ENCODE results near the gene APOD. TPM values are rescaled to one million over a fixed set of nuclear protein-coding genes. Genes with fewer than 3 reads are reported as not detected.
"Not testable (repeated sequence)": the region's sequence is repeated elsewhere in the genome, so short reads cannot be mapped to it uniquely, and the experiment has no call there.

The APOD gene
- total RNA-seq, 2 donors from 2014 or later, result 343 to 463 TPM

GRCh38 chr3:195609229-195609628 is 25.5 kb upstream of the APOD start:
- 69 to 72% methylated on average over 3 of the region's 3 CpGs for WGBS, 2 donors
- no peak for DNase-seq

GRCh38 chr3:195601785-195602184 is 18.0 kb upstream of the APOD start:
- H3K27ac ChIP-seq; DNase-seq; ATAC-seq; H3K36me3 ChIP-seq (replicated peaks in 1 of 2; ENCODE audit: insufficient read depth in 1 of 2, low read depth in 2 of 2); H3K9me3 ChIP-seq; intact Hi-C loops (cut with DNase I); H3K27me3 ChIP-seq; H3K4me1 ChIP-seq; H3K4me3 ChIP-seq: not testable (repeated sequence)
- WGBS, 2 donors, result 52 to 73% methylated on average over 2 of the region's 2 CpGs

More at GRCh38 chr3:195609229-195609628, 25.5 kb upstream of the APOD start:
- H3K27me3 ChIP-seq, result no peaks in the 10 kb centered on the region
- ATAC-seq, result no peak
- no peak overlapping the region for H3K4me3 ChIP-seq
- no peaks in the 10 kb centered on the region for H3K36me3 ChIP-seq (replicated peaks in 1 of 2; ENCODE audit: insufficient read depth in 1 of 2, low read depth in 2 of 2)
- intact Hi-C loops (cut with DNase I), result no loop called here
- TF ChIP-seq POLR2A (IDR thresholded peaks at IDR 0.05) (no peak), CTCF (IDR thresholded peaks at IDR 0.05) (no peak)
- H3K4me1 ChIP-seq, result no peaks in the 10 kb centered on the region
- no peaks in the 10 kb centered on the region for H3K9me3 ChIP-seq
- no peak overlapping the region for H3K27ac ChIP-seq

GRCh38 chr3:195601382-195601781 is 17.6 kb upstream of the APOD start:
- no peak for TF ChIP-seq POLR2A (IDR thresholded peaks at IDR 0.05)
- TF ChIP-seq CTCF (IDR thresholded peaks at IDR 0.05), result no peak
- DNase-seq (no peak), ATAC-seq (no peak)
- Histone ChIP-seq H3K27me3 (no peaks in the 10 kb centered on the region), H3K4me3 (no peak overlapping the region), H3K4me1 (no peaks in the 10 kb centered on the region), H3K9me3 (no peaks in the 10 kb centered on the region), H3K36me3 (replicated peaks in 1 of 2; ENCODE audit: insufficient read depth in 1 of 2, low read depth in 2 of 2) (no peaks in the 10 kb centered on the region), H3K27ac (no peak overlapping the region)
- 83 to 84% methylated on average over 2 of the region's 2 CpGs for WGBS, 2 donors
- intact Hi-C loops (cut with DNase I), result no loop called here

- H3K4me1 ChIP-seq; H3K27ac ChIP-seq; intact Hi-C loops (cut with DNase I); H3K4me3 ChIP-seq; ATAC-seq; DNase-seq; H3K36me3 ChIP-seq (replicated peaks in 1 of 2; ENCODE audit: insufficient read depth in 1 of 2, low read depth in 2 of 2); H3K9me3 ChIP-seq; H3K27me3 ChIP-seq: not testable (repeated sequence)
- WGBS, 2 donors, result 33 to 81% methylated on average over 1 to 11 of the region's 23 CpGs
These were observed 16.2 kb upstream of the APOD start for GRCh38 chr3:195599926-195600325.

GRCh38 chr3:195599516-195599915 is 15.8 kb upstream of the APOD start:
- 85 to 88% methylated on average over 13 to 17 of the region's 24 CpGs for WGBS, 2 donors
- intact Hi-C loops (cut with DNase I); H3K27ac ChIP-seq; H3K27me3 ChIP-seq; DNase-seq; H3K9me3 ChIP-seq; H3K4me3 ChIP-seq; H3K36me3 ChIP-seq (replicated peaks in 1 of 2; ENCODE audit: insufficient read depth in 1 of 2, low read depth in 2 of 2); H3K4me1 ChIP-seq; ATAC-seq: not testable (repeated sequence)

GRCh38 chr3:195597848-195598247 is 14.1 kb upstream of the APOD start:
- DNase-seq (no peak), ATAC-seq (no peak)
- intact Hi-C loops (cut with DNase I), result no loop called here
- Histone ChIP-seq H3K4me3 (no peak overlapping the region), H3K9me3 (no peaks in the 10 kb centered on the region), H3K4me1 (no peaks in the 10 kb centered on the region), H3K27ac (no peak overlapping the region), H3K36me3 (replicated peaks in 1 of 2; ENCODE audit: insufficient read depth in 1 of 2, low read depth in 2 of 2) (no peaks in the 10 kb centered on the region), H3K27me3 (no peaks in the 10 kb centered on the region)
- 44 to 57% methylated on average over 6 of the region's 6 CpGs for WGBS, 2 donors
- TF ChIP-seq CTCF (IDR thresholded peaks at IDR 0.05), result no peak
